ENCODE results near the gene LPCAT1. TPM values are rescaled to one million over a fixed set of nuclear protein-coding genes. Genes with fewer than 3 reads are reported as not detected.

Gene LPCAT1
- total and polyA plus RNA-seq, 2 donors (not counting 3 experiments of a cell fraction or from before 2014, with no cell fraction given), result 28.9 to 57.2 TPM

DNA sequence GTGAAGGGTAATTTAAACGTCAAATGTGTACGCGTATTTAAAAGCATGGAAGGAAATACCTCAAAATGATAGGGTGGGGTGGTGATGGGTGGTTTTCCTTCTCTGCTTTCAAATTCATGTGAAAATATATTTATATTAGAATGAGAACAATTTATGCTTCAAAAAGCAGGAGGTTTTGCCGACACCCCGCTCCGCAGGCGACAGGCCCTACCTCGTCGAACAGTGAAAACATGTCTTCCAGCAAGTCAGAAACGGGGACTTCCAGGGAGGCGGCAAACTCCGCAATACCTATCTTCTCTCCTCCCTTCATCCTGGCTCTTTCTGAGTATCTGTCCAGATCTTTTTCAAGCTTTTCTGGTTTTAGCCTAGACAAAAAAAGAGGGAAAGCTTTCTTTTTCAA, 50.0 kb downstream of the LPCAT1 start:
- H3K9me1 ChIP-seq (replicated peaks; ENCODE audit: control insufficient read depth, extremely low read depth, insufficient read depth, low read length), result no peaks in the 10 kb centered on the region
- POLR2A ChIA-PET, result no interaction called here

More for the DNA sequence above, 50.0 kb downstream of the LPCAT1 start:
- intact Hi-C loops (cut with micrococcal nuclease) (no loop called here), dilution Hi-C loops (cut with MboI; ENCODE audit: extremely low pct_ligation_motif_present, low sequenced_read_pairs) (no loop called here)
- Histone ChIP-seq H3K9me3 (replicated peaks; ENCODE audit: control insufficient read depth, insufficient read depth, low read length) (no peaks in the 10 kb centered on the region), H3K4me1 (ENCODE audit: control insufficient read depth, extremely low read depth, insufficient read depth, low read length) (no peaks in the 10 kb centered on the region), H4K20me1 (replicated peaks; ENCODE audit: control insufficient read depth, extremely low read depth, insufficient read depth, low read length) (no peaks in the 10 kb centered on the region), H3K36me3 (ENCODE audit: control insufficient read depth in 2 of 2, extremely low read depth in 1 of 2, insufficient read depth in 2 of 2, low read length in 2 of 2) (peaks cover 2 to 24% of the 10 kb centered on the region in 2 experiments), H3K27ac (ENCODE audit: insufficient read depth, low read depth, low read length) (no peak overlapping the region), H3K4me3 (replicated peaks in 1 of 3; ENCODE audit: insufficient read depth in 1 of 3, low read depth in 1 of 3, low read length in 3 of 3) (no peak overlapping the region), H3K79me2 (ENCODE audit: control insufficient read depth, insufficient read depth, low read length) (no peaks in the 10 kb centered on the region), H2AFZ (ENCODE audit: low read depth, low read length) (no peak overlapping the region), H3K27me3 (ENCODE audit: control insufficient read depth in 2 of 2, insufficient read depth in 2 of 2, low read length in 2 of 2) (no peaks in the 10 kb centered on the region), H3K4me2 (ENCODE audit: insufficient read depth, low read length) (no peak overlapping the region), H3K9ac (replicated peaks; ENCODE audit: extremely low read depth, insufficient read depth, low read length) (no peak overlapping the region)
- no TSS peak for BruUV-seq (replicated peaks)
- CTCF ChIA-PET, result no interaction called here
- FAIRE-seq (no peak), DNase-seq (ENCODE audit: low read depth, low spot score) (no peak)
- TF ChIP-seq POLR2AphosphoS5 (IDR thresholded peaks at IDR 0.05; ENCODE audit: insufficient read depth, low read depth, low read length), result no peak
- TF ChIP-seq, protein P1, sequence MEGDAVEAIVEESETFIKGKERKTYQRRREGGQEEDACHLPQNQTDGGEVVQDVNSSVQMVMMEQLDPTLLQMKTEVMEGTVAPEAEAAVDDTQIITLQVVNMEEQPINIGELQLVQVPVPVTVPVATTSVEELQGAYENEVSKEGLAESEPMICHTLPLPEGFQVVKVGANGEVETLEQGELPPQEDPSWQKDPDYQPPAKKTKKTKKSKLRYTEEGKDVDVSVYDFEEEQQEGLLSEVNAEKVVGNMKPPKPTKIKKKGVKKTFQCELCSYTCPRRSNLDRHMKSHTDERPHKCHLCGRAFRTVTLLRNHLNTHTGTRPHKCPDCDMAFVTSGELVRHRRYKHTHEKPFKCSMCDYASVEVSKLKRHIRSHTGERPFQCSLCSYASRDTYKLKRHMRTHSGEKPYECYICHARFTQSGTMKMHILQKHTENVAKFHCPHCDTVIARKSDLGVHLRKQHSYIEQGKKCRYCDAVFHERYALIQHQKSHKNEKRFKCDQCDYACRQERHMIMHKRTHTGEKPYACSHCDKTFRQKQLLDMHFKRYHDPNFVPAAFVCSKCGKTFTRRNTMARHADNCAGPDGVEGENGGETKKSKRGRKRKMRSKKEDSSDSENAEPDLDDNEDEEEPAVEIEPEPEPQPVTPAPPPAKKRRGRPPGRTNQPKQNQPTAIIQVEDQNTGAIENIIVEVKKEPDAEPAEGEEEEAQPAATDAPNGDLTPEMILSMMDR (IDR thresholded peaks at IDR 0.05; ENCODE audit: extremely low read depth in 1 of 2, insufficient read depth in 1 of 2, low read depth in 1 of 2, low read length in 2 of 2), result no peak
- TF ChIP-seq POLR2A (IDR thresholded peaks at IDR 0.05; ENCODE audit: low read depth, low read length), result no peak
- no peak for TF ChIP-seq GATA2 (IDR thresholded peaks at IDR 0.05; ENCODE audit: insufficient read depth, insufficient read length, low read depth, low read length)
- no peak for TF ChIP-seq EZH2 (IDR thresholded peaks at IDR 0.05; ENCODE audit: borderline replicate concordance, low read depth, low read length, severe bottlenecking)
- TF ChIP-seq FOS (IDR thresholded peaks at IDR 0.05; ENCODE audit: borderline replicate concordance, insufficient read depth, low read length), result no peak
- TF ChIP-seq MYC (IDR thresholded peaks at IDR 0.05; ENCODE audit: low read depth, low read length), result no peak
